Heart left ventricle (tissue), 16 donors: ENCODE data around the gene CEP131. TPM values are rescaled to one million over a fixed set of nuclear protein-coding genes. Genes with fewer than 3 reads are reported as not detected.
A peak's percentile ranks its signal among the peaks of the same experiment; 100 is the strongest.

Experiments
- ATAC-seq, 4 donors: fragments of 200-7000 bp; cut with Tn5 transposase; one replicate each; pipeline ENCODE4 v1.9.1; 2020 to 2022; ENCODE audit warnings: moderate library complexity in 4 of 4, mild to moderate bottlenecking in 3 of 4, moderate number of reproducible peaks in 1 of 4
- DNase-seq, 5 donors: peaks; one replicate each; pipeline ENCODE4 v3.0.0-alpha.2; 2020
- H3K27ac ChIP-seq, 12 donors: fragments of 200-600 bp; sonication (generic) in 4 of 12; one replicate each; pipeline versions ENCODE4 v1.5.0 to v1.8.0; 2016 to 2022; ENCODE audit warnings: mild to moderate bottlenecking in 2 of 12
- H3K27me3 ChIP-seq, 9 donors: fragments of 200-600 bp; sonication (generic) in 2 of 9; one replicate each; pipeline versions ENCODE4 v1.5.1 to v1.8.0; 2016 to 2022; ENCODE audit warnings: mild to moderate bottlenecking in 3 of 9
- H3K36me3 ChIP-seq, 9 donors: fragments of 200-600 bp; sonication (generic) in 2 of 9; one replicate each; pipeline versions ENCODE4 v1.5.0 to v1.8.0; 2018 to 2022; ENCODE audit warnings: mild to moderate bottlenecking in 2 of 9
- H3K4me1 ChIP-seq, 12 donors: fragments of 200-600 bp; sonication (generic) in 4 of 12; one replicate each; pipeline versions ENCODE4 v1.5.0 to v1.8.0; 2016 to 2022; ENCODE audit warnings: mild to moderate bottlenecking in 3 of 12
- H3K4me3 ChIP-seq, 12 donors: fragments of 200-600 bp; sonication (generic) in 4 of 12; one replicate each; pipeline versions ENCODE4 v1.5.0 to v1.8.0; 2017 to 2022; ENCODE audit warnings: mild to moderate bottlenecking in 9 of 12, moderate library complexity in 4 of 12
- H3K9me3 ChIP-seq, 12 donors: fragments of 200-600 bp; sonication (generic) in 4 of 12; one replicate each; pipeline versions ENCODE4 v1.5.0 to v1.8.0; 2016 to 2022; ENCODE audit warnings: mild to moderate bottlenecking in 1 of 12
- POLR2A ChIP-seq, 2 donors: fragments of 450-650 bp; IDR thresholded peaks; one replicate each; pipeline ENCODE4 v1.6.1; 2017; ENCODE audit warnings: antibody characterized with exemption in 2 of 2, mild to moderate bottlenecking in 2 of 2, moderate library complexity in 2 of 2
- WGBS, 4 donors: extraction: QIAGEN DNeasy Blood & Tissue Kit in 2 of 4; methylation state at CpG; one replicate each; pipeline versions ENCODE4 v1.1.5 to v1.1.7; 2013 to 2018; 5-methylcytosine and 5-hydroxymethylcytosine counted together
- intact Hi-C, 10 donors: fragments of 100-400 bp; cut with DNase I; formaldehyde crosslinking; loops; one replicate each; pipeline versions ENCODE4 v1.11.1 to v1.14.2; 2022
- polyA plus RNA-seq, 2 donors: library from polyadenylated mRNA; stranded (reverse); fragments of 200-250 nt; gene quantifications; one replicate each; pipeline ENCODE4 v1.2.3, GENCODE V29; 2013
- total RNA-seq, 9 donors: library from RNA; depleted of rRNA in 2 of 9; stranded (reverse); fragments of >200 nt in 2 of 9; fragmentation: NEBNext Ultra II Directional in 3 of 9; extraction: Animal tissue kit (Norgen Biotek cat#: 25700) in 3 of 9; gene quantifications; one replicate each; pipeline versions ENCODE4 v1.1.0 to v1.2.4, GENCODE V29; 2016 to 2023
- TF ChIP-seq, protein P1 (sequence below), 12 donors: fragments of 200-600 bp; sonication (generic) in 4 of 12; IDR thresholded peaks; one replicate each; pipeline versions ENCODE4 v1.5.0 to v1.8.0; 2018 to 2022; ENCODE audit warnings: antibody characterized with exemption in 12 of 12, mild to moderate bottlenecking in 5 of 12
- donor health status: ischemic (EF 13 %, LVEDD 7.1; RV severe dilation, severe dysfunction).
- donor health status: healthy with polysubstance abuse.
- donor health status: DM: no; HTN: yes; CAD: no.
- donor health status: DM: no; HTN: no; CAD: no.
- donor health status: ischemic (EF 25% LVEDD 6.9; RV normal size, moderate dysfunction).
- donor health status: ischemic (EF 25% LVEDD 5.7; RV mildly dilated, moderate dysfunction).
- donor health status: healthy.
- donor health status: DM: yes; HTN: yes; CAD: no.
- donor health status: ischemic (EF 35%, LVEDD 5.7; RV mildly dilated, moderate dysfunction).
- donor health status: nonischemic (EF 11% LVEDD 7.7; RV severe dilation, severe dysfunction).
- donor health status: DM: yes; HTN: yes; CAD: no.
- donor health status: PGD.
- donor health status: ischemic (EF 29% LVEDD 5.4; RV normal size, mild dysfunction).
- donor health status: nonischemic (EF 23%, LVEDD 6.1; RV moderate dilation, normal function).

The CEP131 gene
- total and polyA plus RNA-seq, 11 donors, result 7.0 to 15.8 (median 8.9) TPM

DNA sequence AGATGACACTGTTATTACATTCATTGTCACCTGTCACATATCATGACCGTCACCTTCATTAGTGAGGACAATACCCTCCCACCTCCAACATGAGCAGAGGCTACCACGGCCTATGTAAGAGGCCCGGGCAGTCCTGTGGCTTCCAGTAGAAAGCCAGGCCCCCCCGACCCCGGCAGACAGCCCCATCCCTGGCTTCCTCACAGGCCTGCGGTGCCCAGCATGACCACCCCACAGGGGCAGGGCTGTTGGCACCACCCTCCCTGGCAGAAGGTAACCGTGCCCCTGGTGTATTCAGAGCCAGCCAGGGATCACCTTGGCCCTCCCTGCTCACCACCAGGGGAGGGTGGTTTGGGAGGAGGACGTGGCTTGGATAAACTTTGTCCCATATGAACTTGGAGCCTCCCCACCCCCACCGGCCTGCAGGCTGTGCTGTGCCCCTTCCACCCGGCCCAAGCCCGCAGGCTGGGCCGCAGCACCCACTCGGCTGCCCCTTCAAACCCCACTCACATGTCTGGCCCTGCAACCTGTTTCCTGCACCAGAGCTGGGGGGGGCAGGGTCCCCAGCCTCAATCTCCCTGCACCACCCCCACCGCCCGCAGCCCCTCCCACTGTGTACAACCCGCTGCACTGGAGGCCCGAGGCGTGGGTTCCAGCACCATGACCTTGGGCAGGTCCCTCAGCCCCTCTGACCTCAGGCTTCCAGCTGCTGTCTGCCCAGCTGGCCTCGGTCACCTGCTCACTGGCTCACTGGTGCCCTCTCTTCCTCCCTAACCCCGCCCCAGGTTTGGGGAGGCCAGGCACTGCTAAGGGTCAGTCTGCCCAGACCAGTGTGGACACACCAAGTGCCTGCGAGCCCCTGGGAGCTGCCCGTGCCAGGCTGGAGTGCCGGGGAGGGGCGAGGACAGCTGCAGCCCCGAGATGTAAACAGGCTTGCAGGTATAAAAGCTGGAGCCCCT lies 44.4 kb downstream of the CEP131 start:
- ATAC-seq, result no peak

DNA sequence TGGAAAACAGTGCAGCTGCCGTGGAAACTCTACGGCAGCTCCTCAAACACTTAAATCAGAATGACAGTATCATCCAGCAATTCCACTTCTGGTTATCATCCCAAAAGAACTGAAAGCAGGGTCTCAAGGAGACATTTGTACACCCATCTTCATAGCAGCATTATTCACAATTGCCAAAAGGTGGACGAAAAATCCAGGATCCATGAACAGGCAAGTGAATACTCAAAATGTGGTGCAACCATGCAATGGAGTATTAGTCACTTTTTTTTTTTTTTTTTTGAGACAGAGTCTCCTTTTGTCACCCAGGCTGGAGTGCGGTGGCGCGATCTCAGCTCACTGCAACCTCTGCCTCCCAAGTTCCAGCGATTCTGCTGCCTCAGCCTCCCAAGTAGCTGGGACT lies 46.1 kb downstream of the CEP131 start:
- no peak for ATAC-seq

More for the DNA sequence above, 44.4 kb downstream of the CEP131 start:
- Histone ChIP-seq H3K27me3 (no peaks in the 10 kb centered on the region), H3K4me3 (no peak overlapping the region), H3K4me1 (peaks cover 0 to 6% (median 0%) of the 10 kb centered on the region in 12 donors), H3K9me3 (peaks cover 0 to 10% (median 0%) of the 10 kb centered on the region in 12 donors), H3K36me3 (no peaks in the 10 kb centered on the region), H3K27ac (no peak overlapping the region)
- peak in 2 of 5 donors; percentile 12 to 17 for DNase-seq
- WGBS, 4 donors, result 92 to 97% (median 93%) methylated on average over 23 to 25 of the region's 25 CpGs
- intact Hi-C loops, result no loop called here
- TF ChIP-seq POLR2A (IDR thresholded peaks at IDR 0.05), result no peak
- TF ChIP-seq, protein P1, sequence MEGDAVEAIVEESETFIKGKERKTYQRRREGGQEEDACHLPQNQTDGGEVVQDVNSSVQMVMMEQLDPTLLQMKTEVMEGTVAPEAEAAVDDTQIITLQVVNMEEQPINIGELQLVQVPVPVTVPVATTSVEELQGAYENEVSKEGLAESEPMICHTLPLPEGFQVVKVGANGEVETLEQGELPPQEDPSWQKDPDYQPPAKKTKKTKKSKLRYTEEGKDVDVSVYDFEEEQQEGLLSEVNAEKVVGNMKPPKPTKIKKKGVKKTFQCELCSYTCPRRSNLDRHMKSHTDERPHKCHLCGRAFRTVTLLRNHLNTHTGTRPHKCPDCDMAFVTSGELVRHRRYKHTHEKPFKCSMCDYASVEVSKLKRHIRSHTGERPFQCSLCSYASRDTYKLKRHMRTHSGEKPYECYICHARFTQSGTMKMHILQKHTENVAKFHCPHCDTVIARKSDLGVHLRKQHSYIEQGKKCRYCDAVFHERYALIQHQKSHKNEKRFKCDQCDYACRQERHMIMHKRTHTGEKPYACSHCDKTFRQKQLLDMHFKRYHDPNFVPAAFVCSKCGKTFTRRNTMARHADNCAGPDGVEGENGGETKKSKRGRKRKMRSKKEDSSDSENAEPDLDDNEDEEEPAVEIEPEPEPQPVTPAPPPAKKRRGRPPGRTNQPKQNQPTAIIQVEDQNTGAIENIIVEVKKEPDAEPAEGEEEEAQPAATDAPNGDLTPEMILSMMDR (IDR thresholded peaks at IDR 0.05), result no peak

DNA sequence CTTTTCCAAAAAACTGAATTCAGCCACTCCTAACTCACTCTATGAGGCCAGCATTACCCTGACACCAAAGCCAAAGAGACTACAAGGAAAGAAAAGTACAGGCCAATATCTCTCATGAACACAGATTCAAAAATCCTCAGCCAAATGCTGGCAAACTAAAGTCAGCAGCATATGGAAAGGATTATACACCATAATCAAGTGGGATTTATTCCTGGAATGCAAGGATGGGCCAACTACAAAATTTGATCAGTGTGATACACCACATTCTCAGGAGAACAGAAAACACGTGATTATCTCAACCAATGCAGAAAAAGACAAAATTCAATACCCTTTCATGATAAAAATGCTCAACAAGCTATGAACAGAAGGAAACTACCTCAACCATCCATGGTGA lies 49.0 kb downstream of the CEP131 start:
- no peak for DNase-seq
- WGBS, 4 donors, result 76 to 84% (median 80%) methylated on average over 1 of the region's 1 CpG
- no peak for TF ChIP-seq POLR2A (IDR thresholded peaks at IDR 0.05)
- TF ChIP-seq, protein P1 (IDR thresholded peaks at IDR 0.05), result no peak
- Histone ChIP-seq H3K36me3 (no peaks in the 10 kb centered on the region), H3K4me3 (no peak overlapping the region), H3K27ac (no peak overlapping the region), H3K4me1 (no peaks in the 10 kb centered on the region), H3K9me3 (peaks cover 0 to 10% (median 0%) of the 10 kb centered on the region in 12 donors), H3K27me3 (no peaks in the 10 kb centered on the region)
- intact Hi-C loops, result no loop called here
- no peak for ATAC-seq

More for the DNA sequence above, 46.1 kb downstream of the CEP131 start:
- H3K9me3 ChIP-seq, result peaks cover 0 to 10% (median 0%) of the 10 kb centered on the region in 12 donors
- DNase-seq, result no peak
- H3K27me3 ChIP-seq, result no peaks in the 10 kb centered on the region
- no peak for TF ChIP-seq POLR2A (IDR thresholded peaks at IDR 0.05)
- TF ChIP-seq, protein P1 (IDR thresholded peaks at IDR 0.05), result no peak
- H3K4me1 ChIP-seq, result peaks cover 0 to 6% (median 0%) of the 10 kb centered on the region in 12 donors
- H3K4me3 ChIP-seq, result no peak overlapping the region
- intact Hi-C loops, result no loop called here
- H3K27ac ChIP-seq, result no peak overlapping the region
- WGBS, 4 donors, result 85 to 95% (median 94%) methylated on average over 7 of the region's 7 CpGs
- H3K36me3 ChIP-seq, result no peaks in the 10 kb centered on the region

DNA sequence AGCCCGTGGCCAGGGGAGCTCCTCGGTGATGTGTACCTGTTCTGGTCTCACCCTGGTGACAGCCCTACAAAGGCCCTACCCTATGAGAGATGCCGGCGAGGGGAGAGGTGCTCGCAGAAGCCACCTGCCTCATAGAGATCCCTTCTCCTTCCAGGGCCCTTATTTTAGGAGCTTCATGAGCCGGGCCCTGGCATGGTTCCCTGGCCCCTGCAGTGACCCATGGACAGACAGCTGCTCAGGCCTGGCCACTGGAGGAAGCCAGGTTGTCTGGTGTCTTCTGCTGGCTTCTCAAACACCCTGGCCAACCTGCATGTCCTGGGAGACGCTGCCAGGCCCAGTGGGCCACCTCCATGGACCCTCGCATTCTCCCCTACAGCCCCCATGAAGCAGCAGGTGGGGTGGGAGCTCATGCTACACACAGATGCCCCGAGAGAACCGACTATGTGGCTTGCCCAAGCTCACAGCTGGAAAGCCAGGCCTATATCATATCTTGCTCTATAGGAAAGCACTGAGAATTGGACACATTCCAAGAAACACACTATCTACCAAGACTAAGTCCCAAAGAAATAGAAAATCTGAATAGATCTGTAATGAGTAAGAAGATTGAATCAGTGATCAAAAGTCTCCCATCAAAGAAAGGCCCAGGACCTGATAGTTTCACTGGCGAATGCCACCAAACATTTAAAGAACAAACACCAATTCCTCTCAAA lies 49.6 kb downstream of the CEP131 start:
- DNase-seq, result no peak
- Histone ChIP-seq H3K27me3 (peaks cover 0 to under 1% (median 0%) of the 10 kb centered on the region in 9 donors), H3K4me3 (no peak overlapping the region), H3K36me3 (no peaks in the 10 kb centered on the region), H3K27ac (no peak overlapping the region), H3K4me1 (no peaks in the 10 kb centered on the region), H3K9me3 (peaks cover 0 to 10% (median 0%) of the 10 kb centered on the region in 12 donors)
- intact Hi-C loops, result no loop called here
- 82 to 87% (median 85%) methylated on average over 10 to 11 of the region's 11 CpGs for WGBS, 4 donors
- no peak for ATAC-seq
- no peak for TF ChIP-seq POLR2A (IDR thresholded peaks at IDR 0.05)
- TF ChIP-seq, protein P1 (IDR thresholded peaks at IDR 0.05), result no peak
